Activated naive CD8-positive, alpha-beta T cell treated with anti-CD3 and anti-CD28 coated beads, Interleukin-2, amount 50 U/mL, for 24 hours (primary cell): ENCODE results near the gene IQCF2.
"Not testable (repeated sequence)": the region's sequence is repeated elsewhere in the genome, so short reads cannot be mapped to it uniquely, and the experiment has no call there.

Source experiments
- ATAC-seq: fragments of 150-1000 bp; cut with Tn5 transposase; one replicate; pipeline ENCODE4 v1.10.0; 2021
- DNase-seq: peaks from one replicate; pipeline ENCODE4 v3.0.0; 2021
- H3K27ac Mint-ChIP-seq: one replicate; pipeline ENCODE4 v1.8.0; 2021; ENCODE audit warnings: mild to moderate bottlenecking, mixed read lengths
- H3K27me3 Mint-ChIP-seq: one replicate; pipeline ENCODE4 v1.8.0; 2021; ENCODE audit warnings: mixed read lengths
- H3K36me3 Mint-ChIP-seq: one replicate; pipeline ENCODE4 v1.8.0; 2021; ENCODE audit warnings: low read depth, mixed read lengths
- H3K4me1 Mint-ChIP-seq: one replicate; pipeline ENCODE4 v1.8.0; 2021; ENCODE audit warnings: mixed read lengths
- H3K4me3 Mint-ChIP-seq: one replicate; pipeline ENCODE4 v1.8.0; 2021; ENCODE audit warnings: mild to moderate bottlenecking, moderate library complexity, mixed read lengths
- H3K9me3 Mint-ChIP-seq: one replicate; pipeline ENCODE4 v1.8.0; 2021; ENCODE audit warnings: mixed read lengths

IQCF2 gene

DNA sequence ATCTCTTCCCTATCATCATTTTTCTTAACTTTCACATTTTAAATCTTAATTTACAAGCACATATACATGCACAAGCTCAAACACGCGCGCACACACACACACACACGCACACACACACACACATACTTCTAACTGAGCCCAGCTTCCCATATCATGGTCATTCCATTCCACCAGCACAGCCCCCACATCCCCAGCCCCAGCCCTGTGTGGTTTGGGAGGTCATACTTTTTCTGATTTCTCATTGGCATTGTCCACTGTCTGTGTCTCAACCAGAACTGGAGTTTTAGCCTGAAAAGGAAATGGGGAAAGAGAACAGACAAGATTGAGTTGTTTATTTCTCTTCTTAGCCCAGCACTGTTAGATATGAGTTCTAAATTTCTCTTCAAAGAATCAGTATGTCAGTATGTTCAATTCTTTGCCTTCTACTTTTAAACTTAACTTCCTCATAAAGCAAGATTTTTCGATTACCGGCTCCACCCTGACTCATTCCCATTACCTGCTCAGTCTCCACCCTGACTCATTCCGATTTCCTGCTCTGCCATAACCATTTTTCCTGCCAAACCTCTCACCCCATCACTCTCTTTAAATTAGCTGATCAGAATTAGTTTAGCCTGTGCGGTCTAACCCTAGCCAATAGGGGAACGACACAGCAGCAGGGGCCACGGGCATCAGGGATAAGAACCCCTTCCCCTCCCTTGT, 35.3 kb downstream of the IQCF2 start:
- no peaks in the 10 kb centered on the region for H3K9me3 Mint-ChIP-seq
- H3K27me3 Mint-ChIP-seq: peaks cover 39% of the 10 kb centered on the region
- ATAC-seq: no peak
- no peak for DNase-seq
- no peak overlapping the region for H3K4me3 Mint-ChIP-seq
- H3K27ac Mint-ChIP-seq: no peak overlapping the region
- peaks cover 9% of the 10 kb centered on the region for H3K4me1 Mint-ChIP-seq
- H3K36me3 Mint-ChIP-seq: no peaks in the 10 kb centered on the region

DNA sequence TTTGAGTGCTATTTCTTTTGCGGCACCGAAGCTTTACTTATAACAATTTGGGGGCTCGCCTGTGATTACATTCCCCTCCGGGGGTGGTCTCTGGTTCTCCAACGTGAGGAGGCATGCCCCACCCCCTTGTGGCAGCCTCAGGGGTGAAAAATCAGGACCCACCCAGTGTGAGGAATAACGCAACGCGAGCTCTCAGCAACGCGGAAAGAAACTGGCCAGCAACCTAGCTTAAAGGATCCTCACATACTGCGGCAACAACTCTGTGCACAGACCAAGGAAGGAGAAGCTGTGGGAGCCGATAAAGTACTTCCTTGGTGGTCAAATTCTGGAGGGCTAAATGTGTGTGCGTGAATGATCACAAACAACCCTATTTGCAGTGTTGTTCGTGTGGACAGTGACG, 36.0 kb downstream of the IQCF2 start:
- ATAC-seq (no peak), DNase-seq (no peak)
- no peak overlapping the region for H3K4me3 Mint-ChIP-seq
- H3K9me3 Mint-ChIP-seq: no peaks in the 10 kb centered on the region
- H3K36me3 Mint-ChIP-seq: no peaks in the 10 kb centered on the region
- peaks cover 42% of the 10 kb centered on the region for H3K27me3 Mint-ChIP-seq
- H3K27ac Mint-ChIP-seq: no peak overlapping the region
- H3K4me1 Mint-ChIP-seq: peaks cover 10% of the 10 kb centered on the region

DNA sequence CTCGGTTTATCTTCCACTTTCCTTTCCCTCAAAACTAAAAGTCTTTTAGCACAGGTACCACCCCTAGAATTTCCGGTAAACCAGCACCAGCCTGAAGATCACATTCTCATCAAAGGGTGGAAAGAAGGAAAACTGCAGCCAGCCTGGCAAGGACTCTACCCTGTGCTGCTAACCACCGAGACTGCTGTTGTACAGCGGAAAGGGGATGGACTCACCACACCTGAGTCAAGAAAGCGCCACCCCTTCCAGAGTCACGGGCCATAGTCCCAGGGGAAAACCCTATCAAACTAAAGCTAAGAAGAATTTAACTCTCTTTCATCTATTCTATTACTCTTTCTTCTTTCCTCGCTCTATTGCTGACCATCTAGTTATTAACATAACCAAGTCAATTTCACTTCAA, 38.6 kb downstream of the IQCF2 start:
- H3K4me3 Mint-ChIP-seq, H3K27ac Mint-ChIP-seq, DNase-seq, ATAC-seq, H3K36me3 Mint-ChIP-seq, H3K9me3 Mint-ChIP-seq: not testable (repeated sequence)
- Mint-ChIP-seq H3K27me3 (peaks cover 49% of the 10 kb centered on the region), H3K4me1 (peaks cover 15% of the 10 kb centered on the region)

DNA sequence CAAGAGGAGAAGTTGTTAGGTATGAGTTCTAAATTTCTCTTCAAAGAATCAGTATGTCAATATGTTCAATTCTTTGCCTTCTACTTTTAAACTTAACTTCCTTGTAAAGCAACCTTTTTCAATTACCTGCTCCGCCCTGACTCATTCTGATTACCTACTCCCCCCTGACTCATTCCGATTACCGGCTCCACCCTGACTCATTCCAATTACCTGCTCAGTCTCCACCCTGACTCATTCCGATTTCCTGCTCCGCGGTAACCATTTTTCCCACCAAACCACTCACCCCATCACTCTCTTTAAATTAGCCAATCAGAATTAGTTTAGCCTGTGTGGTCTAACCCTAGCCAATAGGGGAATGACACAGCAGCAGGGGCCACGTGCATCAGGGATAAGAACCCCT, 40.9 kb downstream of the IQCF2 start:
- DNase-seq: peak; percentile 19
- not testable (repeated sequence) for H3K9me3 Mint-ChIP-seq, ATAC-seq, H3K36me3 Mint-ChIP-seq, H3K4me3 Mint-ChIP-seq
- Mint-ChIP-seq H3K27ac (peak overlapping the region; percentile 67), H3K27me3 (peaks cover 44% of the 10 kb centered on the region), H3K4me1 (peaks cover 15% of the 10 kb centered on the region)

DNA sequence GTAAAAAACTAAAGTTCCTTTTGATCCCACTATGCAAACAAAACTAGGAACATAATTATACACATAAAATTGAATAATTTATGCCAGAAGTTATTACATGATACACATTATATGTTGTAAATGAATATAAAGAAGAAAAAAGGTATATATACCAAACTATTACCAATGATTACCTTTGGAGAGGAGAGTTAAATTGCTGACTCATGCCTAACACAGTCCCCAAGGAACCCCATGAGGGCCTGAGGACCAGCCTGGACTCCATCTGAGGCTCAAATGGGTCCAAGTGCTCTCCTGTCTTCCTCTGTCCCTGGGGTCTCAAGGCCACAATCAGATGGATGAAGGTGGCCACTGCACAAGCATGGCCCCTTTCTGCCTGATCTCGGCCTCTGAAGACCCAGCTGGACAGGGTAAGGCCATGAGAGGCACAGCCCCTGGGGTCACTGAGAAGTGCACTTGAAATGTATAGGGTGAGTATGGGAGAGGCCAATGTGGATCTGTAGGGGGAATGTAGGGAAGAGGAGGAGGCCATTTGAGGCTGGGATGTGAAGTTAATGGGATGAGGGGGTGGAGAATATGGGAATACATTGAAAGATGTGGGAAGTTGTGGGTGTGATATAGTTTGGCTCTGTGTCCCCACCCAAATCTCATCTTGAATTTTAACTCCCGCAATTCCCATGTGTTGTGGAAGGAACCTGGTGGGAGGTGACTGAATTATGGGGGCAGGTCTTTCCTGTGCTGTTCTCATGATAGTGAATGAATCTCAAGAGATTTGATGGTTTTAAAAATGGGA, 42.8 kb downstream of the IQCF2 start:
- ATAC-seq: no peak
- no peak overlapping the region for H3K4me3 Mint-ChIP-seq
- peaks cover 15% of the 10 kb centered on the region for H3K4me1 Mint-ChIP-seq
- peaks cover 4% of the 10 kb centered on the region for H3K36me3 Mint-ChIP-seq
- H3K27me3 Mint-ChIP-seq: peaks cover 34% of the 10 kb centered on the region
- no peak for DNase-seq
- H3K27ac Mint-ChIP-seq: no peak overlapping the region
- peaks cover 12% of the 10 kb centered on the region for H3K9me3 Mint-ChIP-seq

DNA sequence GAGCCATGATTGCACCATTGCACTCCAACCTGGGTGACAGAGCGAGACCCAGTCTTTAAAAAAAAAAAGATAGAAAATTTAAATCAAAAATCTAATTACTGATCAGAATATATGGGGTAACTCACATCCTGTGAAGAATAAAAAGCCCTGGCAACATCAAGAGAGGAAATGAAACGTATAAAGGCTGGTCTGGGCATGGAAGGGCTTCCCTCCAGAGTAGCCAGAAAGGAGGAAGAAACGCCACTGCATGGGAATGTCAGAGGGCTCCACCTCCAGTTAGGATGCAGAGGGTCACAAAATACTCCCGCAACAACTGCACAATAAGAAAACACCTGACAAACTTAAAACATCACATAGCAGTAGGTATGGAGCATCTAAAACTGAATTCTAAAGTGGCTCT, 46.6 kb downstream of the IQCF2 start:
- H3K27me3 Mint-ChIP-seq: peaks cover 20% of the 10 kb centered on the region
- DNase-seq (no peak), ATAC-seq (no peak)
- no peak overlapping the region for H3K27ac Mint-ChIP-seq
- H3K9me3 Mint-ChIP-seq: peaks cover 14% of the 10 kb centered on the region
- H3K4me1 Mint-ChIP-seq: no peaks in the 10 kb centered on the region
- H3K4me3 Mint-ChIP-seq: no peak overlapping the region
- peaks cover 4% of the 10 kb centered on the region for H3K36me3 Mint-ChIP-seq
